ENCODE measurements around the gene PPT2. TPM values are rescaled to one million over a fixed set of nuclear protein-coding genes. Genes with fewer than 3 reads are reported as not detected.

The PPT2 gene
- total RNA-seq, 1 experiment from 2014 or later: 46.3 TPM

GRCh38 chr6:32196682-32197616 is 43.0 kb downstream of the PPT2 start:
- H4K8ac ChIP-seq (replicated peaks; ENCODE audit: insufficient read length, low read depth, low read length): peak overlapping the region; percentile 2
- H3K27ac Mint-ChIP-seq: peak overlapping the region; percentile 100
- H2BK5ac ChIP-seq (ENCODE audit: insufficient read length, low read length): no peak overlapping the region
- H3K27me3 Mint-ChIP-seq (ENCODE audit: low read depth): no peaks in the 10 kb centered on the region
- H3K23ac ChIP-seq (ENCODE audit: insufficient read length, low read depth, low read length): no peak overlapping the region
- H3K36me3 Mint-ChIP-seq (ENCODE audit: insufficient read depth in 1 of 3, low read depth in 3 of 3): no peaks in the 10 kb centered on the region
- no peak; the same call in 2 of the 3 replicates for TF ChIP-seq CTCF (conservative IDR thresholded peaks at IDR 0.05)
- H4K20me1 ChIP-seq (ENCODE audit: control insufficient read depth, insufficient read depth, insufficient read length): no peaks in the 10 kb centered on the region
- H3K79me2 ChIP-seq (ENCODE audit: insufficient read depth, low read length): no peaks in the 10 kb centered on the region
- peak overlapping the region; percentile 91 to 96 for H3K4me3 Mint-ChIP-seq
- H3K23me2 ChIP-seq (ENCODE audit: insufficient read length, low read depth, low read length, poor library complexity, severe bottlenecking): peaks cover 9% of the 10 kb centered on the region
- peak overlapping the region; percentile 97 for H3K18ac ChIP-seq (ENCODE audit: insufficient read length, low read depth, low read length)
- peak overlapping the region; percentile 20 for H2BK12ac ChIP-seq (ENCODE audit: insufficient read length, low read depth, low read length)
- H2BK120ac ChIP-seq (ENCODE audit: low read depth, low read length, poor library complexity, severe bottlenecking): peak overlapping the region; percentile 93
- no CpG with 5 or more reads among the region's 28 CpGs for WGBS (ENCODE audit: extremely low coverage, insufficient read length, low lambda C conversion rate)
- H3K4me1 ChIP-seq (ENCODE audit: insufficient read depth, low read length): peaks cover 3% of the 10 kb centered on the region
- H3T11ph ChIP-seq (ENCODE audit: low read length): peak overlapping the region; percentile 59
- H3K27me3 ChIP-seq (ENCODE audit: insufficient read depth, low read length): no peaks in the 10 kb centered on the region
- H3K4me1 Mint-ChIP-seq: peaks cover 35 to 36% of the 10 kb centered on the region in 2 experiments
- H3K4ac ChIP-seq (ENCODE audit: low read depth, low read length): peak overlapping the region; percentile 54; the same call in 1 of the 2 replicates
- H3K14ac ChIP-seq (ENCODE audit: insufficient read depth, low read length): peak overlapping the region; percentile 96
- peak overlapping the region; percentile 68 for H3K4me2 ChIP-seq (ENCODE audit: insufficient read depth, insufficient read length, low read length)
- no peak overlapping the region for H2BK20ac ChIP-seq (ENCODE audit: low read depth, low read length, poor library complexity, severe bottlenecking)
- peak overlapping the region; percentile 35 for H3K9ac ChIP-seq (ENCODE audit: extremely low read depth, insufficient read length, low read length)
- no peak overlapping the region for H2AK5ac ChIP-seq (ENCODE audit: insufficient read length, low read length)
- H4K91ac ChIP-seq (ENCODE audit: insufficient read length, low read depth, low read length): no peak overlapping the region
- peak; percentile 54 for DNase-seq
- no peak overlapping the region for H2BK15ac ChIP-seq (ENCODE audit: low read depth, low read length)
- H4K5ac ChIP-seq (ENCODE audit: insufficient read length, low read depth, low read length): peak overlapping the region; percentile 1
- H3K56ac ChIP-seq (ENCODE audit: insufficient read length, low read depth, low read length): no peak overlapping the region
- no peaks in the 10 kb centered on the region for H3K9me3 ChIP-seq (ENCODE audit: control insufficient read depth, low read depth, low read length)
- H3K79me1 ChIP-seq (ENCODE audit: insufficient read depth, low read depth, low read length, poor library complexity, severe bottlenecking): no peaks in the 10 kb centered on the region
- H3K9me3 Mint-ChIP-seq: no peaks in the 10 kb centered on the region
- no peak overlapping the region for H2AFZ ChIP-seq (ENCODE audit: low read length)
- H3K27ac ChIP-seq (ENCODE audit: insufficient read length, low read depth, low read length): peak overlapping the region; percentile 9
